Neural cell (in vitro differentiated cells): ENCODE data around the gene SFMBT2. TPM values are rescaled to one million over a fixed set of nuclear protein-coding genes. Genes with fewer than 3 reads are reported as not detected.

Experiments
- H2AFZ ChIP-seq: fragments of 200-600, 300-800 bp; sonication (generic), shearing (Covaris generic); 2 replicates; pipeline ENCODE4 v1.6.0; 2014; ENCODE audit warnings: low read depth, mild to moderate bottlenecking, antibody characterized with exemption, low read length, moderate library complexity
- H3F3A ChIP-seq: fragments of 200-600 bp; shearing (Covaris generic); 2 replicates; pipeline ENCODE4 v1.6.1; 2016; ENCODE audit warnings: mild to moderate bottlenecking, moderate library complexity, mixed read lengths, antibody characterized with exemption, low read length; ENCODE audit not compliant: insufficient read depth, poor library complexity, severe bottlenecking
- H3K27ac ChIP-seq: fragments of 200-600, 300-800 bp; sonication (generic), shearing (Covaris generic); 2 replicates; pipeline ENCODE4 v1.5.1; 2014; ENCODE audit warnings: mild to moderate bottlenecking, low read length, moderate library complexity
- H3K27me3 ChIP-seq: fragments of 300-800, 200-600 bp; sonication (generic), shearing (Covaris generic); 2 replicates; pipeline ENCODE4 v1.6.0; 2014; ENCODE audit warnings: mild to moderate bottlenecking, low read depth, low read length, moderate library complexity; ENCODE audit not compliant: insufficient read depth
- H3K36me3 ChIP-seq: fragments of 300-800, 200-600 bp; sonication (generic), shearing (Covaris generic); 2 replicates; pipeline ENCODE4 v1.5.1; 2014; ENCODE audit warnings: mild to moderate bottlenecking, antibody characterized with exemption, low read length, moderate library complexity; ENCODE audit not compliant: insufficient read depth
- H3K4me2 ChIP-seq: fragments of 300-800, 200-600 bp; sonication (generic), shearing (Covaris generic); 2 replicates; pipeline ENCODE4 v1.6.0; 2014; ENCODE audit warnings: mild to moderate bottlenecking, low read length
- H3K4me3 ChIP-seq: fragments of 300-800, 200-600 bp; sonication (generic), shearing (Covaris generic); 2 replicates; pipeline ENCODE4 v1.5.1; 2014; ENCODE audit warnings: mild to moderate bottlenecking, low read length, moderate library complexity
- H3K79me2 ChIP-seq: fragments of 200-600 bp; shearing (Covaris generic); replicated peaks from 2 replicates; pipeline ENCODE4 v1.6.0; 2014; ENCODE audit warnings: mild to moderate bottlenecking, low read length, moderate library complexity; ENCODE audit not compliant: insufficient read depth
- H3K9ac ChIP-seq: fragments of 300-800, 200-600 bp; sonication (generic), shearing (Covaris generic); 2 replicates; pipeline ENCODE4 v1.6.1; 2016; ENCODE audit warnings: mild to moderate bottlenecking, low read length, mixed read lengths
- H3K9me2 ChIP-seq: fragments of 200-600 bp; shearing (Covaris generic); 2 replicates; pipeline ENCODE4 v1.6.1; 2016; ENCODE audit warnings: mild to moderate bottlenecking, low read length, mixed read lengths; ENCODE audit not compliant: insufficient read depth
- H3K9me3 ChIP-seq: fragments of 200-600, 300-800 bp; sonication (generic), shearing (Covaris generic); 2 replicates; pipeline ENCODE4 v1.6.1; 2016; ENCODE audit warnings: mild to moderate bottlenecking, mixed run types, low read length, moderate library complexity, mixed read lengths
- H4K20me1 ChIP-seq: fragments of 200-600 bp; shearing (Covaris generic); 2 replicates; pipeline ENCODE4 v1.6.1; 2016; ENCODE audit warnings: mild to moderate bottlenecking, mixed run types; ENCODE audit not compliant: insufficient read depth
- EP300 ChIP-seq: fragments of 450-650 bp; conservative IDR thresholded peaks from 2 replicates; pipeline ENCODE4 v1.6.1; 2014; ENCODE audit warnings: antibody characterized with exemption, mild to moderate bottlenecking, moderate library complexity; ENCODE audit not compliant: poor library complexity, severe bottlenecking
- EZH2 ChIP-seq: fragments of 200-600, 300-800 bp; shearing (Covaris generic), sonication (generic); IDR thresholded peaks from 2 replicates; pipeline ENCODE4 v1.6.1; 2014; ENCODE audit warnings: antibody characterized with exemption, low read length, borderline replicate concordance, mild to moderate bottlenecking; ENCODE audit not compliant: insufficient read depth, poor library complexity, severe bottlenecking
- MXI1 ChIP-seq: fragments of 450-650 bp; conservative IDR thresholded peaks from 2 replicates; pipeline ENCODE4 v1.6.1; 2014; ENCODE audit warnings: antibody characterized with exemption, mild to moderate bottlenecking; ENCODE audit not compliant: poor library complexity, severe bottlenecking
- POLR2AphosphoS5 ChIP-seq: IDR thresholded peaks from 2 replicates; pipeline ENCODE4 v1.6.1; 2012
- RAD21 ChIP-seq: fragments of 450-650 bp; conservative IDR thresholded peaks from 2 replicates; pipeline ENCODE4 v1.6.1; 2014; ENCODE audit warnings: antibody characterized with exemption, mild to moderate bottlenecking, moderate library complexity
- SMC3 ChIP-seq: fragments of 450-650 bp; conservative IDR thresholded peaks from 2 replicates; pipeline ENCODE4 v1.6.1; 2014; ENCODE audit warnings: antibody characterized with exemption, mild to moderate bottlenecking, moderate library complexity; ENCODE audit not compliant: poor library complexity
- TAF1 ChIP-seq: IDR thresholded peaks from 2 replicates; pipeline ENCODE4 v1.6.1; 2012; ENCODE audit warnings: low read depth
- polyA plus RNA-seq: library from polyadenylated mRNA; depleted of rRNA; stranded (reverse); fragments of >200 nt; gene quantifications from 2 replicates; pipeline ENCODE4 v1.2.3, GENCODE V29; 2014
- TF ChIP-seq, protein P1 (sequence below): IDR thresholded peaks from 2 replicates; pipeline ENCODE4 v1.6.1; 2012; ENCODE audit warnings: borderline replicate concordance
- TF ChIP-seq, protein P2 (sequence below): fragments of 450-650 bp; IDR thresholded peaks from 2 replicates; pipeline ENCODE4 v1.5.1; 2014; ENCODE audit warnings: antibody characterized with exemption, mild to moderate bottlenecking, moderate library complexity; ENCODE audit not compliant: poor library complexity, severe bottlenecking

The SFMBT2 gene
- polyA plus RNA-seq, 1 donor from 2014 or later: 1.3 TPM

DNA sequence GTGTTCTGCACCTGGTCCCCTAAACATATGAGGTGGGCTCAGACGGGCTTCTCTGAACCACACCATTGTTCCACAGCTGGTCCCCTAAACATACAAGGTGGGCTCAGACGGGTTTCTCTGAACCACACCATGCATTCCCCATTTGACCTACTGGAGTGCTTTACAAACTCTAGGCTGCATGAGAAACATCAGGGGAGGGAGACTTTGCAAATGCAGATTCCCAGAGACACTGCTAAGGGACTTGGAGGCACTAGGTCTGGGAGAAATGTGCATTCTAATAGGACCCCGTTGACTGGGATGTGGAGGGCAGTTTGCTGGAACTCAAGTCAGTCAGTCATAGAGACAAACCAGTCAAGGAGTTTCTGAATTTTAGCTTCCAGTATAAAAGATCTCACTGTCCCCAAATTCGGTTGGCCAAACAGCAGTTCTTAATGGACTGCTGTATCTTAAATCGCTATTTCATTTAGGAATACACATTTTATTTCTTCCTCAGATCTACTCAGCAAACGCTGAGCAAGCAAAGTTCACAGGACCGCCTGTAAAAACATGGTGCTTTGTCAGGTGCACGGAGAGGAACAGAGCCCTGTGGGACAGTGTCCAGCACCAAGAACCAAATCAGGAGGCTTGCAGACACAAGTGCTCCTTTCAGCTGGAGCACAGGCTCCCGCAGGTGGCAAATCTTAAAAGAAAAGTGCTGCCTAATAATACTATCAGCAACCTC lies 198.8 kb downstream of the SFMBT2 start:
- Histone ChIP-seq H3K9ac (no peak overlapping the region), H3K79me2 (no peaks in the 10 kb centered on the region), H3K9me2 (no peaks in the 10 kb centered on the region), H3F3A (no peaks in the 10 kb centered on the region), H3K36me3 (no peaks in the 10 kb centered on the region), H2AFZ (no peak overlapping the region), H3K4me2 (no peak overlapping the region), H4K20me1 (no peaks in the 10 kb centered on the region), H3K27me3 (no peaks in the 10 kb centered on the region), H3K9me3 (no peaks in the 10 kb centered on the region), H3K27ac (no peak overlapping the region), H3K4me3 (no peak overlapping the region)
- no peak for TF ChIP-seq TAF1
- TF ChIP-seq POLR2AphosphoS5: no peak
- TF ChIP-seq SMC3: no peak
- no peak for TF ChIP-seq MXI1
- no peak for TF ChIP-seq RAD21
- TF ChIP-seq EZH2: no peak
- TF ChIP-seq EP300: no peak
- TF ChIP-seq, protein P1, sequence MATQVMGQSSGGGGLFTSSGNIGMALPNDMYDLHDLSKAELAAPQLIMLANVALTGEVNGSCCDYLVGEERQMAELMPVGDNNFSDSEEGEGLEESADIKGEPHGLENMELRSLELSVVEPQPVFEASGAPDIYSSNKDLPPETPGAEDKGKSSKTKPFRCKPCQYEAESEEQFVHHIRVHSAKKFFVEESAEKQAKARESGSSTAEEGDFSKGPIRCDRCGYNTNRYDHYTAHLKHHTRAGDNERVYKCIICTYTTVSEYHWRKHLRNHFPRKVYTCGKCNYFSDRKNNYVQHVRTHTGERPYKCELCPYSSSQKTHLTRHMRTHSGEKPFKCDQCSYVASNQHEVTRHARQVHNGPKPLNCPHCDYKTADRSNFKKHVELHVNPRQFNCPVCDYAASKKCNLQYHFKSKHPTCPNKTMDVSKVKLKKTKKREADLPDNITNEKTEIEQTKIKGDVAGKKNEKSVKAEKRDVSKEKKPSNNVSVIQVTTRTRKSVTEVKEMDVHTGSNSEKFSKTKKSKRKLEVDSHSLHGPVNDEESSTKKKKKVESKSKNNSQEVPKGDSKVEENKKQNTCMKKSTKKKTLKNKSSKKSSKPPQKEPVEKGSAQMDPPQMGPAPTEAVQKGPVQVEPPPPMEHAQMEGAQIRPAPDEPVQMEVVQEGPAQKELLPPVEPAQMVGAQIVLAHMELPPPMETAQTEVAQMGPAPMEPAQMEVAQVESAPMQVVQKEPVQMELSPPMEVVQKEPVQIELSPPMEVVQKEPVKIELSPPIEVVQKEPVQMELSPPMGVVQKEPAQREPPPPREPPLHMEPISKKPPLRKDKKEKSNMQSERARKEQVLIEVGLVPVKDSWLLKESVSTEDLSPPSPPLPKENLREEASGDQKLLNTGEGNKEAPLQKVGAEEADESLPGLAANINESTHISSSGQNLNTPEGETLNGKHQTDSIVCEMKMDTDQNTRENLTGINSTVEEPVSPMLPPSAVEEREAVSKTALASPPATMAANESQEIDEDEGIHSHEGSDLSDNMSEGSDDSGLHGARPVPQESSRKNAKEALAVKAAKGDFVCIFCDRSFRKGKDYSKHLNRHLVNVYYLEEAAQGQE: no peak
- TF ChIP-seq, protein P2, sequence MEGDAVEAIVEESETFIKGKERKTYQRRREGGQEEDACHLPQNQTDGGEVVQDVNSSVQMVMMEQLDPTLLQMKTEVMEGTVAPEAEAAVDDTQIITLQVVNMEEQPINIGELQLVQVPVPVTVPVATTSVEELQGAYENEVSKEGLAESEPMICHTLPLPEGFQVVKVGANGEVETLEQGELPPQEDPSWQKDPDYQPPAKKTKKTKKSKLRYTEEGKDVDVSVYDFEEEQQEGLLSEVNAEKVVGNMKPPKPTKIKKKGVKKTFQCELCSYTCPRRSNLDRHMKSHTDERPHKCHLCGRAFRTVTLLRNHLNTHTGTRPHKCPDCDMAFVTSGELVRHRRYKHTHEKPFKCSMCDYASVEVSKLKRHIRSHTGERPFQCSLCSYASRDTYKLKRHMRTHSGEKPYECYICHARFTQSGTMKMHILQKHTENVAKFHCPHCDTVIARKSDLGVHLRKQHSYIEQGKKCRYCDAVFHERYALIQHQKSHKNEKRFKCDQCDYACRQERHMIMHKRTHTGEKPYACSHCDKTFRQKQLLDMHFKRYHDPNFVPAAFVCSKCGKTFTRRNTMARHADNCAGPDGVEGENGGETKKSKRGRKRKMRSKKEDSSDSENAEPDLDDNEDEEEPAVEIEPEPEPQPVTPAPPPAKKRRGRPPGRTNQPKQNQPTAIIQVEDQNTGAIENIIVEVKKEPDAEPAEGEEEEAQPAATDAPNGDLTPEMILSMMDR: no peak

DNA sequence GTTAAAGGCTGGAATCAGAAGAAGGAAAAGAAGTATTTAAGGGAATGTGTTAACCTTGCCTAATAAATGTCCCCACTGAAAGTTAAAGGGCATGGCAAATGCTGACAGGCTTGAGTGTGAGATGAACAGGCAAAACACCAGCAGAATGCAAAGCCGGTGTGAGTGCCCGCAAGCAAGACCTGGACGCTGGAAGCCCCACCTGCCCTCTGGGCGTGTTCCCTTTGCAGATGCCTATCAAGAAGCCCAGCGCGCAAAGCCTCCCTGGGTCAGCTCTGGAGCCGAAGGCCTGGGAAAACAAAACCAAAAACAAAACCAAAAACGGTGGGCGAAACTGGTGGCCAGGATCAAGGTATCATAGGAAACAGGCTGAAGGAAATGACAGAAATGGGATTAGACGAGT lies 200.3 kb downstream of the SFMBT2 start:
- Histone ChIP-seq H3K9ac (no peak overlapping the region), H3K27me3 (no peaks in the 10 kb centered on the region), H3K4me2 (no peak overlapping the region), H3K36me3 (no peaks in the 10 kb centered on the region), H2AFZ (no peak overlapping the region), H3F3A (no peaks in the 10 kb centered on the region), H4K20me1 (no peaks in the 10 kb centered on the region), H3K9me2 (no peaks in the 10 kb centered on the region), H3K27ac (no peak overlapping the region), H3K79me2 (no peaks in the 10 kb centered on the region), H3K4me3 (no peak overlapping the region), H3K9me3 (no peaks in the 10 kb centered on the region)
- TF ChIP-seq RAD21 (no peak), TAF1 (no peak), POLR2AphosphoS5 (no peak), EZH2 (no peak), SMC3 (no peak), EP300 (no peak), MXI1 (no peak)
- TF ChIP-seq, protein P1: no peak
- TF ChIP-seq, protein P2: no peak
